ENCODE results near the gene HAUS2. TPM values are rescaled to one million over a fixed set of nuclear protein-coding genes. Genes with fewer than 3 reads are reported as not detected.
"Not testable (repeated sequence)": the region's sequence is repeated elsewhere in the genome, so short reads cannot be mapped to it uniquely, and the experiment has no call there.

The HAUS2 gene
- total and polyA plus RNA-seq, 2 of the 4 experiments (the other 2 are of a cell fraction), result 18.4 to 22.4 TPM

DNA sequence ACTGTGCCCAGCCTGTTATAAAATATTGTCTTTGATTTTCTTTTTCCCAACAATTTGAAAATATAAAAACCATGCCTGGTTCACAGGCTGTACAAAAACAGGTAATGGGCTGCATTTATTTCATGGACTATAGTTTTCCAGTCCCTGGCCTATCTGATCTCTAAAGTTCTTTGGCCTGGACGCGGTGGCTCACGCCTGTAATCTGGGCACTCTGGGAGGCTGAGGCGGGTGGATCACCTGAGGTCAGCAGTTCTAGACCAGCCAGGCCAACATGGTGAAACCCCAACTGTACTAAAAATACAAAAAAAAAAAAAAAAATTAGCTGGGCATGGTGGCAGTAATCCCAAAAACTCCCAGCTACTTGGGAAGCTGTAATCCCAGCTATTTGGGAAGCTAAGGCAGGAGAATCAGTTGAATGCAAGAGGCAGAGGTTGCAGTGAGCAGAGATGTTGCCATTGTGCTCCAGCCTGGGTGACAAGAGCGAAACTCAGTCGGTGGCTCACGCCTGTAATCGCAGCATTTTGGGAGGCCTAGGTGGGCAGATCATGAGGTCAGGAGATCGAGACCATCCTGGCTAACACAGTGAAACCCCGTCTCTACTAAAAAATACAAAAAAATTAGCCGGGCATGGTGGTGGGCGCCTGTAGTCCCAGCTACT, 8.0 kb downstream of the HAUS2 start:
- H3K9ac ChIP-seq (ENCODE audit: low read depth, low read length); in situ Hi-C loops (cut with MboI; ENCODE audit: low sequenced_read_pairs); CTCF ChIA-PET; H2AK5ac ChIP-seq (ENCODE audit: low read depth, low read length); H3K4me1 ChIP-seq (ENCODE audit: control insufficient read depth, insufficient read depth, low read length); H3K4me2 ChIP-seq (ENCODE audit: low read depth, low read length); intact Hi-C loops (cut with micrococcal nuclease); POLR2A ChIA-PET (ENCODE audit: unreplicated experiment); H3K18ac ChIP-seq (ENCODE audit: low read depth, low read length); H3K9me3 ChIP-seq (ENCODE audit: control insufficient read depth, insufficient read depth, low read length); H2AK9ac ChIP-seq (replicated peaks; ENCODE audit: low read depth, low read length, poor library complexity); dilution Hi-C loops (cut with HindIII; ENCODE audit: low sequenced_read_pairs, unreplicated experiment); ATAC-seq (ENCODE audit: low read depth); H2BK20ac ChIP-seq (ENCODE audit: low read depth, low read length); H3K4ac ChIP-seq (ENCODE audit: low read depth, low read length); H2BK120ac ChIP-seq (ENCODE audit: low read depth, low read length); H4K5ac ChIP-seq (ENCODE audit: low read depth, low read length); DNase-seq; H3K23ac ChIP-seq (ENCODE audit: low read depth, low read length); H3K36me3 ChIP-seq (ENCODE audit: control insufficient read depth, insufficient read depth, low read length); H3K14ac ChIP-seq (replicated peaks; ENCODE audit: low read depth, low read length); H2AFZ ChIP-seq (replicated peaks; ENCODE audit: low read length, poor library complexity); H3K56ac ChIP-seq (ENCODE audit: extremely low read depth, insufficient read depth, low read length); H2BK5ac ChIP-seq (ENCODE audit: low read depth, low read length, poor library complexity, severe bottlenecking); H3K9me1 ChIP-seq (ENCODE audit: insufficient read depth, low read length); H4K91ac ChIP-seq (ENCODE audit: insufficient read depth, low read depth, low read length); H3K4me3 ChIP-seq (ENCODE audit: insufficient read depth, low read depth, low read length); BruUV-seq (replicated peaks); H4K20me1 ChIP-seq (ENCODE audit: insufficient read depth, low read length); H2BK15ac ChIP-seq (ENCODE audit: low read depth, low read length); H3K27ac ChIP-seq (ENCODE audit: insufficient read depth, low read length); H3K27me3 ChIP-seq (ENCODE audit: control insufficient read depth, insufficient read depth, low read length); H4K8ac ChIP-seq (ENCODE audit: low read depth in 2 of 2, low read length in 2 of 2): not testable (repeated sequence)
- WGBS, 2 experiments (ENCODE audit: extremely low coverage in 2 of 2, insufficient read length in 1 of 2), result no CpG with 5 or more reads among the region's 12 CpGs
- H3K79me1 ChIP-seq (ENCODE audit: low read depth in 1 of 2, low read length in 2 of 2), result peaks cover 6 to 23% of the 10 kb centered on the region in 2 experiments

Data from IMR-90 (cell line).